ENCODE data around the gene MEDAG.

DNA sequence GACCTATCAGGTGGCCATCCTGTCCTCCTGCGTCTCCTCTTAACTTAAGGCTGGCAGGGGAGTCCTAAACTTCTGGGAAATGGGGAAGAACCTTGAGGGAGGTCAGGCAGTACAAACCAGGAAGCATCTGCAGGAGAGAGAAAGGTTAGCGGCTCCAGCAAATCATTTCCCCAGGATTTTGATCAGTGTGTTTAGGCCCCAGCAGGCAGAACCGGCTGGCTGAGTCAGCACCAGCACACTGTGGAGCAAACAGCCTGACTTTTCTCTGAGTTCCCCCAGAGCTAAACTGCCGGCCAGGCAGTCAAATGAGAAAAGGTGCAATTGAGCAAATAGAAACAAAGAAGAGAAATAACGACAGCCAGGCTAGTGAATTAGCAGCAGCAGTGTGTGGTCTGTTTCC, 46.7 kb upstream of the MEDAG start:
- TF ChIP-seq POLR2AphosphoS5 (IDR thresholded peaks at IDR 0.05), result no peak
- no peak for TF ChIP-seq EP300 (IDR thresholded peaks at IDR 0.05)
- TF ChIP-seq, protein P1, sequence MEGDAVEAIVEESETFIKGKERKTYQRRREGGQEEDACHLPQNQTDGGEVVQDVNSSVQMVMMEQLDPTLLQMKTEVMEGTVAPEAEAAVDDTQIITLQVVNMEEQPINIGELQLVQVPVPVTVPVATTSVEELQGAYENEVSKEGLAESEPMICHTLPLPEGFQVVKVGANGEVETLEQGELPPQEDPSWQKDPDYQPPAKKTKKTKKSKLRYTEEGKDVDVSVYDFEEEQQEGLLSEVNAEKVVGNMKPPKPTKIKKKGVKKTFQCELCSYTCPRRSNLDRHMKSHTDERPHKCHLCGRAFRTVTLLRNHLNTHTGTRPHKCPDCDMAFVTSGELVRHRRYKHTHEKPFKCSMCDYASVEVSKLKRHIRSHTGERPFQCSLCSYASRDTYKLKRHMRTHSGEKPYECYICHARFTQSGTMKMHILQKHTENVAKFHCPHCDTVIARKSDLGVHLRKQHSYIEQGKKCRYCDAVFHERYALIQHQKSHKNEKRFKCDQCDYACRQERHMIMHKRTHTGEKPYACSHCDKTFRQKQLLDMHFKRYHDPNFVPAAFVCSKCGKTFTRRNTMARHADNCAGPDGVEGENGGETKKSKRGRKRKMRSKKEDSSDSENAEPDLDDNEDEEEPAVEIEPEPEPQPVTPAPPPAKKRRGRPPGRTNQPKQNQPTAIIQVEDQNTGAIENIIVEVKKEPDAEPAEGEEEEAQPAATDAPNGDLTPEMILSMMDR (IDR thresholded peaks at IDR 0.05), result no peak
- TF ChIP-seq POLR2A (IDR thresholded peaks at IDR 0.05), result no peak
